HG03175 (cell line): Measurements from ENCODE around the gene S100A7.
"Not testable (repeated sequence)": the region's sequence is repeated elsewhere in the genome, so short reads cannot be mapped to it uniquely, and the experiment has no call there.

ENCODE experiments used
- ATAC-seq: cut with Tn5 transposase; IDR thresholded peaks from one replicate; pipeline ENCODE4 v1.9.1; 2021; ENCODE audit warnings: mild to moderate bottlenecking, moderate library complexity; ENCODE audit not compliant: unreplicated experiment

Gene S100A7

DNA sequence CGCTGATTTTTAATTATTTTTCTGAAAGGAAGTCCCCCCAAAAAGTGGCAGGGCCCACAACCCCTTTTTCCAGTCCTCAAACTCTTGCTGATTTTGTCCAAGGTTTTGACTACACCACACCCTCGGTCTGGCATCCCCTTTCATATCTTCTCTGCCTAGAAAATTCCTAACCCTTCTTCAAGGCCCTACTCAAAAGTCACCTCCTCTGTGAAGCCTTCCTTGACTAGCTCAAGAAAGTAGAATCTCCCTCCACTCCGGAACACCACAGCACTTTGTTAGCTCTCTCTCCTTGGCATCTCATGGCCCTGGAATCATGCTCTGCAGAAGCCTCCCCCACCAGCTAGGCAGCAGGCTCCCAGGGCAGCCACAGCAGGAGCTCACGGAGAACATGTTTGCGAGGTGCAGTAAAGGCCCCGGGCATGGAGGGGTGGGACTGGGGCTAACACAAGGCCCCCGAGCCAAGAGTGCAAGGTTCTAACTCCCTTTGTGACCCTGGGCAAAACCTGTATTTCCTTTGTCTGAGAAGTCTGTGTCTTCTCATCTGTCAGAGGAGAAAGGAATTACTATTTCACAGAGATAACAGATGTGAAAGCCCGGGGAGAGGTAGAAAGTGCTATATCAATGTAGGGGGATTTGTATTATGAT, 17.7 kb upstream of the S100A7 start:
- no peak for ATAC-seq

DNA sequence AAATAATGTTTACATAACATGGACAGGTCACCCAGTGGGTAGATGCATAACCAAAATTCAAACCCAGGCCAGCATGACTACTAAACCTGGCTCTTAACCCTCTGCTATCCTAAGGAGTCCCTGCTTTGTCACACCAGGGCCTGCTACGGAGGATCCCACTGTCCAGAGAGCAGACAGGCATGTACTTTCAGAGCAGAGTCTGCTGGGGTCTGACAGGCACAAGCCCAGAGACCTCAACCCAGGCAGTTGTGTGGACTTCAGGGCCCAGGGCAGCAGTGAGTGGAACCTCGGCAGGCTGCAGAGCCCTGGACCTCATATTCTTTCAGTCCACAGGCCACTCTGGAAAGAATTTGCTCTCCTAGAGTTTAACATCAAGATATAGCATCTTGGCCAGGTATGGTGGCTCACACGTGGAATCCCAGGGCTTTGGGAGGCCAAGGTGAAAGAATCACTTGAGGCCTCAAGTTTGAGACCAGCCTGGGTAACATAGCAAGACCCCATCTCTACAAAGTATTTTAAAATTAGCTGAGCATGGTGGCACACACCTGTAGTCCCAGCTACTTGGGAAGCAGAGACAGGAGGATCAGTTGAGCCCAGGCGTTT, 16.1 kb upstream of the S100A7 start:
- no peak for ATAC-seq

GRCh38 chr1:153475282-153475681, 14.8 kb upstream of the S100A7 start:
- ATAC-seq: no peak

DNA sequence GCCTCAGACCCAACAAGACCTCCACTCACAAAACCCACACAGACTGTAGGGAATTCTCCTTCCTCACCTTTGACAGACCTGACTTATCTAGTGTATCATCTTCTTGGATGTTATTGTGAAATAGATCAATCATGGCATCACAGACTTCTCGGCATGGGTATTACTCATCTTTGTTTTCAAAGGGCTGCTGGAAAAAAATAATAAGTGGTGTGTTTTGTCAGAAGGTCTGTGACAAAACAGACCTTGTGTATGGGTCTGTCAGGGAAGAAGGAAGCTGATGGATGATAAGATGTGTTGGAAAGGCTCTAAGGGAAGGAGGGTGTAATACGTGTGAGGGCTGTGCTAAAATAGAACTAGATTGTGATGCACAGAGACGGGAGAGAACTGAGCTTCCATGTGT, 13.9 kb upstream of the S100A7 start:
- ATAC-seq: no peak

- ATAC-seq: no peak
These were observed 10.3 kb upstream of the S100A7 start for GRCh38 chr1:153470707-153471106.

DNA sequence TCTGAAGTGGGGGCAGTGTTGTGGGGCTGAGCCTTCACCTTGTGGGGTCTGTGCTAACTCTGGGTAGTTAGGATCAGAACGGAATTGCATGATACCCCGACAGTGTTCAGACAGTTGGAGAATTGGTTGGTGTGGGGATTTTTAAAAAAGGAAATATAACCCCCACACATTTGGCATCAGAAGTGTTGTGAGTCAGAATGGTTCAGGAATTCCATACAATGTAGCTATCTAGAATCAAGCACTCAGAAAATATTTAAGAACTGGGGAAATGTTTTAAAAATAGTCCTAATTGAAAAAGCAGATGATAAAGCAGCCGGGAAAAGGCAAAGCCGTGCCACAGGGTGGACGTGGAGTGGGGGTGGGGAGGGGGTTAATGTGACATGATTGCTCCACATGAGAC, 6.5 kb upstream of the S100A7 start:
- ATAC-seq: no peak

- no peak for ATAC-seq
These were observed 5.6 kb upstream of the S100A7 start for GRCh38 chr1:153465811-153466636.

- ATAC-seq: not testable (repeated sequence)
These were observed 2.3 kb upstream of the S100A7 start for GRCh38 chr1:153462741-153463140.

DNA sequence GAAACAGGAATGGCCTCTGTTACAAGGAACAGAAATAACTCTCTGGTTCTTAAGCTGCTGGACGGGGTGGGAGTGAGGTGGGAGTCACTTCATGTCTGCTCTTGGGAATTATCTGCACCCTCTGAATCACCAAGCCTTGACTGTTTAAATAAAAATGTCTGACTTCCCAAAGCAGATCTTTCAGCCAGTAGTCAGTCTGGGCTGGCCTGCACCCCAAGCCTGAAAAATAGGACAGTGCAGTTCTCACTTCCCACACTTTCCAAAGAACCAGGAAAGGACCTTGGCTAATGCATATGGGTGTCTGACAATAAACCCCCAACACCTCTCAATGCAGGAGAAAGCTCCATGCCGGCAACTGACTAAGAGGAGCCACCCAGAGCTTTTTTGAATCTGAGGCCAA, 796 bp downstream of the S100A7 start:
- no peak for ATAC-seq

GRCh38 chr1:153456396-153456795, 4.1 kb downstream of the S100A7 start:
- no peak for ATAC-seq

GRCh38 chr1:153448851-153449250, 11.6 kb downstream of the S100A7 start:
- not testable (repeated sequence) for ATAC-seq

GRCh38 chr1:153447498-153448170, 12.8 kb downstream of the S100A7 start:
- no peak for ATAC-seq

DNA sequence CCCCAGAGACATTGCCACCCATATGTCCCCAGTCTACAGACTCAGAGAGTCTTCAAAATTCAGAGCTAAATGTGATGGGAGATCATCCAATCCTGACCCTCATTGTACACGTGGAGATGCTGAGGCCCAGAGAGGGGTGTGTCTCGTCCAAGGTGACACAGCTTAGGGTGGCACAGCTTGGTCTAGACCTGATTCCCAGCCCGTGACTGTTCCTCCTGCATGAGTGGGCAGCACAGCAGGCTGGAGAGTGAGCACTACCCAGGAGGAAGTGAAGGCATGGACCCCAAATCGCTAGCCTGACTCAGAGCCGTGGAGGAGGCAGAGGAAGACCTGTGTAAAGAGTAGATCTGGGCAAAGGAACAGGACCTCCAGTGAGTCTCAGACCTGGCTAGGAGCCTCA, 16.4 kb downstream of the S100A7 start:
- no peak for ATAC-seq

GRCh38 chr1:153443486-153443885, 17.0 kb downstream of the S100A7 start:
- no peak for ATAC-seq

GRCh38 chr1:153441238-153441755, 19.2 kb downstream of the S100A7 start:
- no peak for ATAC-seq

DNA sequence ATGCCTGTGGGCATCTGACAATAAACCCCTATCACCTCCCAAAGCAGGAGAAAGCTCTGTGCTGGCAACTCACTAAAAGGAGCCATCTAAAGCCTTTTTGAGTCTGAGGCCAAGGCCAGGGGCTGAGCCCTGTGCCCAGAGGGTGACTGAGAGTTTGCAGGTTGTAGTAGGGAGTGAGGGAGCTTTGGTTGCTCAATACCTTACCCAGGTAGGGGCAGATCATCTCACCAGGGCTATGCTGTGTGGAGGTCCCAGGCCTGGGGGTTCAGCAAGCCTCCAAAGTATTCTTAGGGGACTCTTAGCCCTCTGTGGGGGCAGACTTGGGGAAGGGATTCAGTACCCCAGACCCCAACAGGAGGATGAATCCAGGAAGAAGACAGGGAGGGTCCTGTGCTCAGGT, 21.2 kb downstream of the S100A7 start:
- ATAC-seq: no peak

GRCh38 chr1:153438599-153438998, 21.9 kb downstream of the S100A7 start:
- no peak for ATAC-seq

- no peak for ATAC-seq
These were observed 23.2 kb downstream of the S100A7 start for GRCh38 chr1:153437236-153437635.

DNA sequence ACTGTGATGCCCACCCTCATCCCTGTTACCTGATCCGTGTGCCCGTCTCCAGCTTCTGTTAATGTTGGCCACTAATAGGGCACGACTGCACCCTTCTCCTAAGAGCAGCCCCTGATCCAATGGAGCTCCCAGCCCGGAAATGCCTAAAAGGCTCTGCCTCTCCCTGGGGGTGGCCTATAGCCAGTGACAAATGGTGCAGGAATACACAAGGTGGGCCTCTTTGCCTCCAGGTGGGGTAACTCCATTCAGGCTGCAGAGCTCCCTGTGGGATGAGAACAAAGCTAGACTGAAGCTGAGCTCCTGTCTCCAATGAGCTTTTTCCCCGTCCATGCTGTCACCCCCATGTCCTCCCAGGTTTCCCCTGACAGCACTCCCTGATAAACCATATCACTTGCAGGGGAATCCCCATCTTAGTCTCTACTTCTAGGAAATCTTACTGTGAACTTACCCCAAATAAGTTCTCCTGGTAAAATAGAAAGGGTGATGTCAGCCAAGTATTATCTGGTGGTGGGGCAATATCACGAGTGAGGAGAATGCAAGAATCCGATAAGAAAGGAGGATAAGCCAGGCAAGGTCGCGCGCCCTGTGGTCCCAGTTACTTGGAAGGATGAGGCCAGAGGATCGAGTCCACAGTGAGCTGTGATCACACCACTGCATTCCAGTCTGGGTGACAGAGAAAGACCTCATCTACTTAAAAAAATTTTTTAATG, 25.6 kb downstream of the S100A7 start:
- no peak for ATAC-seq

- ATAC-seq: no peak
These were observed 27.4 kb downstream of the S100A7 start for GRCh38 chr1:153432874-153433681.
